IPS DF 4.7 (cell line): ENCODE measurements around the gene TMEM26.
"Not testable (repeated sequence)": the region's sequence is repeated elsewhere in the genome, so short reads cannot be mapped to it uniquely, and the experiment has no call there.

Source experiments
- DNase-seq: peaks from one replicate; pipeline ENCODE4 v3.0.0-alpha.2; 2013; ENCODE audit warnings: low spot score; ENCODE audit errors: extremely low read depth

Gene TMEM26

DNA sequence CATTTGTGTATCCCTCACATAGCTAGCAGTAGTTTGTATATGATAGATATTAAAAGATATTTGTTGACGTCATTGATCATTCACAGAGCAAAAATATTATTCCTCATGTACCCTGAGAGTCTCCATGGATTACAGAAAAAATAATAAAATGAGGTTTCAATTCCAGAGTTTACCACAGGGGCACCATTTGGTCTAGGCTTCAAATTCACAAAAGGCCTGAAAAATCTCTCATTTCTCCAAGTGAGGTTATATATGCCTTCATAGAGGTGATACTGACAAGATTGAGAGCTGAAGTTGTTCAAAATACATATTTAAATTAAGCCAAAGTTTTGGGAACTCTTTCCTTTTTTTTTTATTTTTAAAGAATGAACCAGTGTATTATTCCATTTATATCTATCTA lies 52.7 kb downstream of the TMEM26 start:
- no peak for DNase-seq

DNA sequence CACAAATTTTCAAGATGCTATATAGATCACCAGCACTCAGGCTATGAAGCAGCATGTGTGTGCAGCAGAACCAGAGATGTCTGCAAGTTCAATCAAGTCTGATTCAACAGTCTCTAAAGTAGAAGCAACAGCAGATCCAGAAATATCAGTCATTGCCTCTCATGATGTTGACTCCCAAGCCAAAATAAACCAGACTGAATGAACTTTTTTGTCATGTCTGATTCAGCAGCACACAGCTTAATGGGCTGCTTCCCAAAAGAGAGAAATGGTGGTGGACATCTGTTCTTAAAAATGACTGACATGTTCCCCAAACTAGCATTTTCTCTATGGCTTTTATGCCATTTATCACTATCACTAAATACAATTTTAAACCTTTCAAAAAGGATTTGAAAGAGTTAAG lies 53.8 kb downstream of the TMEM26 start:
- DNase-seq: no peak

DNA sequence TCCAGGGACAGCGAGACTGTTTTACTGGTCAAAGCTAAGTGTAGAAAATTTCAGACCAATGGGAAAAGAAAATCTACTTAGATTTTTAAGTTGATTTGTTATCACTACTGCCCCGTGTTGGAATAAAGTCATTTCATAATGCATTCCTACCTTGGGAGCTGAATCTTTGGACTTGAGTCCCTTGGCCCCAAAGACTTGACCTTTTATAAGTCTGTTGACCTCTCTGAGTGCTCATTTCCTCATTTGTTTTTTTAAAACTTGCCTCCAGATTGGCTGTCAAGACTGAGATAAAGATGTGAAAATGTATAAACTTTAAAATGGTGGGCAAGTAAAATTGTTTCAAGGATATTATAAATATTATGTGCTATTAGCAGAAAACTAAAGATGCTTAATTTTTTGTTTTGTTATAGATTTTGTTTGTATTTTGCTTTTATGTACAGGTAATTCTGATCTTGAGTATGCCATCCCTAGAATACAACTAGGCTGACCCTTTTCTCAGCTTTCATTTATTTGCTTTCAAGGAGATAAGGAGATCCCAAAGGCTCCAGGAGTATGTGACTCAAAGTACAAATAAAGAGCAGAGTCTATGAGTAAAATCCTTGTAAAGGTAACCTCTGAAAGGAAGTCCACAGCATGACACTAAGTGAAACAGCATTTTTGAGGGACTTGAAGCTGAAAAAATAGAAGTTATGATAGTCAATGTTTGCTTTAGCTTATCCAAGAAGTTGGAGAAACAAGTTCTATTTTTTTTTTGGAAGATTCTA lies 54.6 kb downstream of the TMEM26 start:
- no peak for DNase-seq

DNA sequence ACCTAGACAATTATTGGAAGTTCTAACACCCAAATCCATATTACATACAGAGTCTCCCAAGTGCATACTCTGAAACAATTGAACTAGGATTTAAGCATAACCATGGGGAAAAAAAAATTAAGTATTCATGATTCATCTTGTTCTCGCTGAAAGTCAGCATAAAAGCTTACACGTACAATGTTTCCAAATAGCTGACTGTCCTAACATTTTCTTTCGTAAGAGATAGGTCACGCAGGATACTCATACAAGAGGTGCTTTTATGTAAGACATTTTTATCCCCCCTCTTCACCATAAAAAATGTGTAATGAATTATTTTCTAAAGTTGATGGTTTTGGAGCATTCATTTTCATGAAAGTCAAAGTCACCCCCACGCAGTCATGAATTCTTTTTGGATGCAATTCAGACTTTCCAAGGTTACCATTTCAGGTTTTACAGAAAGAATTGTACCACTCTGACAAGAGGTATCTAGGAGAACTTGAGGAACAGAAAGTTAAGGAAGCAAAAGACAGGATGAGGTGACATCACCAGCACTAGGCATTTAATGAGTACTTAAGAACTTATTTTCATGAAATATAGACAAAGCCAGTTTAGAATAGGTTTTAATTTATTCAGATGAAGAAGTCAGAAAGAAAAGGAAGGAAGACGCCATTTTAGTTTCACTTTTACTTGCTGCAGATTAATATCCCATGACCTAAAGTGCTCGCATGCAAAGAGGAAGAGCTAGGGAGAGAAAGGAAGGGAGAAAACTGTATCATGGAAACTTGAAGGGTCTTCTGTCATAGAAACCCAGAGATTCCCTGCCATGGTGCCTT lies 55.8 kb downstream of the TMEM26 start:
- no peak for DNase-seq

DNA sequence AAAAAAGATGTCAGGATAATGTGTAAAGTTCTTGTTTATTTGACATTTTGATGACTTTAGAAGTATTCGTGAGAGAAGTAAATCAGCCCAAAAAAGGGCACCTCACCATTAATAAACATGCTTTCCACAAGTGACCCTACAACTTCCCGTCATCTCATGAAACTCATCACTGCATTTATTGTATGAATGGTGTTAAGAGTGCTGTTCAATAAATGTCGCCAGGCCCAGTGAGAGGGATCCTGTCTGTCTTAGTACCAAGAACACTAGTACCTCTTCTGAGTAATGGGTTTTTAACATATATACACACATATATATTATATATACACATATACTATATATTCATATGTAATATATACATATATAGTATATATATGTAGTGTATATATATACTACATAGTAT lies 61.9 kb downstream of the TMEM26 start:
- DNase-seq: no peak

DNA sequence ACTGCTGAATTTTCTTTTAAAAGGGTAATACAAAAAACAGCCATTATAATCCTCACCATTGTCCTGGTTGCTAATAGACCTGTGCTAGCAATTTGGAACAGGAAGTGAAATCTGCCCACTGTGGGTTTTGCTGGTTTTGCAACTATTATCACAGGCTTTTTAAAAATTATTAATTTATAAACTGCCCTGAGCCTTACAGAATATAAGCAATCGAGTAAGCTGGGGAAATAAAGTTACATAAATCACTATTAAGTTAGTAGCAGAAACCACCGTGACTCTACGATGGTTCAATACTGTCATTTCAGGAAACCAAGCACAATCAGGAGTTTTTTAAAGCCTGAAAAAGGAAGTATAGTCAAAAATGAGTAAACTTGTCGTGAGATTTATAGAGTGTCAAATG lies 62.3 kb downstream of the TMEM26 start:
- no peak for DNase-seq

DNA sequence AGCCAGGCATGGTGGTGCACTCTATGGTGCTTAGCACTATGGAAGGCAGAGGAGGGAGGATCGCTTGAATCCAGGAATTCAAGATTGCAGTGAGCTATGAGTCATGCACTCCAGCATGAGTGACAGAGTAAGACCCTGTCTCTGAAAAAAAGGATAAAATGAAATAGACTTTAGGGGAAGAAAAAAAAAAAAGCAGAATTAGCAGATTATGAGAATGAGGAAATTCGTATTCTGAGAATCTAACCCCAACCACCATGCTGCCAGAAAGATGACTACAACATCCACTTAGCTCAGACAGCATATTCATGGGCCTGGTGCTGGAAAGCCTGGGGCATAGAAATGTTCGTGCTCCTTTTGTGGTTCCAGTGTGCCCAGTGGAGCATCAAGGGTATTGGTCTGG lies 63.3 kb downstream of the TMEM26 start:
- no peak for DNase-seq

DNA sequence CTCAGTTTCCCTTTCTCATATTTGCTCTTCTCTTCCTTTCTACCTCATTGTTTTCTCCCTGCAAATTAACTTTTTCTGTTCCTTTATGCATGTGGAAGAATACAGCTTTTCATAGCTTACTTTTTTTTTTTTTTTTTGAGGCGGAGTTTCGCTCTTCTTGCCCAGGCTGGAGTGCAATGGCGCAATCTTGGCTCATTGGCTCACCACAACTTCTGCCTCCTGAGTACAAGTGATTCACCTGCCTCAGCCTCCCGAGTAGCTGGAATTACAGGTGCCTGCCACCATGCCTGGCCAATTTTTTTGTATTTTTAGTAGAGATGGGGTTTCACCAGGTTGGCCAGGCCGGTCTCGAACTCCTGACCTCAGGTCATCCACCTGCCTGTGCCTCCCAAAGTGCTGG lies 64.2 kb downstream of the TMEM26 start:
- not testable (repeated sequence) for DNase-seq

DNA sequence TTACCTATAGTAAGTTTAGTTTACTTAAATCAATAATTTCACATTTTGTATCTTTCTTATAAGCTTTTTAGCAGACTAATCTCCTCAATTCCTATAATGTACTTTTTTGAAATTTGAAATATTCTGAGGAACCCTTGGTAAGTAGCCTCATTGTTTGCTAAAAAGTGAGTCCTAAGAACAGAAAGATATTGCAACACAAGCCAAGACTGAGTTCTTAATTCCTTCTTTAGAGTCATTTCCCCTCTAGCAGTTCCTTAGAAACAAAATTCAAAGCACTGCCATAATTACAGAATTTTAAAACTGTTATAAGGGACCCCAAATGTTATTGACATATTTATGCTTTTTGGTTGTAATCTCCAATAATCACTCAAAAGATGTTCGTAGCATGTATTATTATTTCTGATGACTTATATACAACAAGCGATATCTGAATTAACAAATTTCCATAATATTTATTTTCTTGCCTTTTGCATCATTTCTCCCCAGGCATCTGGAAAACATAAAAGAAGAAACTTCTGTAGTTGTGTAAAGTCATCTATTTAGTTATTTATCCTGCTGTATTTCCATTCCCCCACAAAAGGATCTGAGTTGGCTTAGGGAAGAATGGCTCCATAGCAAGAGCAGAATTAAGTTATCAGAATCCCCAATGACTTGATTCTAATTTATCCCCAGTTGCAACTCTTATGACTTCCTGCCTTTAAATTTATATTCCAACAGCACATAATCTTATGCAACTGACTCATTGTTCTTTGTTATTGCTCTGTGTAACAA lies 67.8 kb downstream of the TMEM26 start:
- DNase-seq: no peak

DNA sequence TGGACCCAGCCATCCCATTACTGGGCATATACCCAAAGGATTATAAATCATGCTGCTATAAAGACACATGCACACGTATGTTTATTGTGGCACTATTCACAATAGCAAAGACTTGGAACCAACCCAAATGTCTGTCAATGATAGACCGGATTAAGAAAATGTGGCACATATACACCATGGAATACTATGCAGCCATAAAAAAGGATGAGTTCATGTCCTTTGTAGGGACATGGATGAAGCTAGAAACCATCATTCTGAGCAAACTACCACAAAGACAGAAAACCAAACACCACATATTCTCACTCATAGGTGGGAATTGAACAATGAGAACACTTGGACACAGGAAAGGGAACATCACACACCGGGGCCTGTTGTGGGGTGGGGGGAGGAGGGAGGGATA lies 72.0 kb downstream of the TMEM26 start:
- not testable (repeated sequence) for DNase-seq

DNA sequence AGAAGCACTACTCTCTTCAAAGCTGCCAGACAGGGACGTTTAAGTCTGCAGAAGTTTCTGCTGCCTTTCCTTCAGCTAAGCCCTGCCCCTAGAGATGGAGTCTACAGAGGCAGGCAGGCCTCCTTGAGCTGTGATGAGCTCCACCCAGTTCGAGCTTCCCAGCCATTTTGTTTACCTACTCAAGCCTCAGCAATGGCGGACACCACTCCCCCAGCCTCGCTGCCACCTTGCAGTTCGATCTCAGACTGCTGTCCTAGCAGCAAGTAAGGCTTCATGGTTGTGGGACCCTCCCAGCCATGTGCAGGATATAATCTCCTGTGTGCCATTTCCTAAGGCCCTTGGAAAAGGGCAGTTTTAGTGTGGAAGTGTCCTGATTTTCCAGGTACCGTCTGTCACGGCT lies 74.3 kb downstream of the TMEM26 start:
- no peak for DNase-seq

DNA sequence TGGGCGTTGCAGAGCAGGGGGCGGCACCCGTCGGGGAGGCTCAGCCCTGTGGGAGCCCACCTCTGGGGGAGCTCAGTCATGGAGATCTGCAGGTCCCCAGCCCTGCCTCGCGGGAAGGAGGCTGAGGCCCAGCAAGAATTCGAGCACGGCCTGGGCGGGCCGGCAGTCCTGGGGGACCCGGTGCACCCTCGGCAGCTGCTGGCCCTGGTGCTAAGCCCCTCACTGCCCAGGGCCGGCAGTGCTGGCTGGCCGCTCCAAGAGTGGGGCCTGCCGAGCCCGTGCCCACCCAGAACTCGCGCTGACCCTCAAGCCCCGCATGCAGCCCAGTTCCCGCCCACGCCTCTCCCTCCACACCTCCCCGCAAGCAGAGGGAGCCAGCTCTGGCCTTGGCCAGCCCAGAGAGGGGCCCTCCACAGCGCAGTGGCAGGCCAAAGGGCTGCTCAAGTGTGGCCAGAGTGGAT lies 76.2 kb downstream of the TMEM26 start:
- DNase-seq: no peak

DNA sequence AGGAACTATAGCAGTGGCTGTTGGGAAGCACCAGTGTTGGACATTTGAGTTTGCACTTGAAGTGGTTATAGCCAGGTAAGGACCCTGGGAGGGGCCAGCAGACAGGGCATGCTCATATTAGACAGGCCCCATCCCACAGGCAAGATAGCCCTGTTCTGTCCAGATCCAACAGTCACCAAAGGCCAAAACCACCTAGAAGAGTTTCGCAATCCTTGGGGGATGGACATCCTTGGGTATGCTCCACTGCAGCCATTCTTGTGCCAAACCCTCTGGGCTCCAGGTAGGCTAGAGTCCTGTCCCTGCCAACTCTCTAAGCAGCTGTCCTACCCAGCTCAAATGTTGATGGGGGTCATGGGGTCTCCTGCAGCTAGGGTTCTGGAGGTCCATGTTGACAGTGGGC lies 76.8 kb downstream of the TMEM26 start:
- DNase-seq: no peak

DNA sequence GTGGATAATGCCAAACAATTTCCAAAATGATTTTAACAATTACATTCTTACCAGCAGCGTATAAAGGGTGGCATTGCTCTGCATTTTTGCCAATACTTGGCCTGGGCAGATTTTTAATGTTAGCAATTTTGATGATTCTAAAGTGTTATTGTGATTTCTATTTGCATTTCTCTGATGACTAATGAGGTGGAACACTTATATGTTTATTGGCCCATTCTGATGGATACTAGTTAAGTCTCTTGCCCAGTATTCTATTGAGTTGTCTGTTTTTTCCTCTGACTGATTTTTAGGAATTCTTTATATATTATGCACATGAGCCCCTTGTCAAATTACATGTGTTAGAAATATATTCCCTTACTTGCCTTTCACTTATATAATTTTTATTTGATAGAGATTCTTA lies 86.8 kb downstream of the TMEM26 start:
- DNase-seq: no peak

DNA sequence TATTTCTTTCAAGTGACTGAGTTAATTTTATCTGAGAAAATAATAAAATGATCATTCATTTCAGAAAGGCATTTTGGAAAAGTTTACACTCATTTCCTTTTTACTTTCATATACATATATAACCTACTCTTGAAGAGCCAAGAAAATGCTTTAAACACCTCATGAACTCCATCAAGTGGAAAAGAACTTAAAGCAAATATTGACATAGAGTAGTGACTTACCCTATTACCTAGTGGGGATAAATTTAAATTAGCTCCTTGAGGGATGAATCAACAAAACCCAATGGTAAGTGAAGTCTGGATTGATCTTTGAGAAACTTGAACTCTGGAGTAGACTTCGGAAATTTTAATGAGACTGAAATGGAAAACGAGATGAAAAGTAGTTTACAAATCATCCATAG lies 88.6 kb downstream of the TMEM26 start:
- DNase-seq: no peak

DNA sequence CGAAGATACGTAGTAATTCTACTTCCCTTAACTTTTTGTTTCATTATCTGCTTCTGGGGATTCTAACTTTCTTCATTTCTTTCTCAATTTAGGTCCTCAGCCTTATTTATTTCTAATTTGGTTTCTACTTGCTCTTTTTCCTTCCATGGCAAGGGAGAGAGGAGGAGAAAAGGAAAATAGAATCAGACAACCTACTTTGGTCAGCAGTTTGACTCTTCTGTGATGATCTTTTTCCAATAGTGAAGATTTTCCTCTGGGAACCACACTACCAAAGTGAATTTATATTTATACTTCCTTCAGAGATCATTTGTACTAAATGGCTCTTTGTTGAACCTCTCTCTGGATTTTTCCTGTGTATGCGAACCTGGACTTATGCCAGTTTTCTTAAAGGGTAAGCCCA lies 90.2 kb downstream of the TMEM26 start:
- DNase-seq: no peak

DNA sequence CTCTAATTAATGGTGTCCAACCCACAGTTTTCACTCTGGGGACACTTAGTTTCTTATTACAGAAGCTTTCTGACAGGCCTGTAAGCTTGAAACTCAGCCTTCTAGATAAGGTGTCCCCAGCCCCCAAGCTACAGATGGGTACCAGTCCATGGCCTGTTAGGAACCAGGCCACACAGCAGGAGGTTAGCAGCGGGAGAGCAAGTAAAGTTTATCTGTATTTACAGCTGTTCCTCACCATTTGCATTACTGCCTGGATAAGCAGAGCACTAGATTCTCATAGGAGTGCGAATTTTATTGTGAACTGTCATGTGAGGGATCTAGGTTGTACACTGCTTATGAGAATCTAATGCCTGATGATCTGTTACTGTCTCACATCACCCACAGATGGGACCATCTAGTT lies 93.7 kb downstream of the TMEM26 start:
- DNase-seq: no peak

DNA sequence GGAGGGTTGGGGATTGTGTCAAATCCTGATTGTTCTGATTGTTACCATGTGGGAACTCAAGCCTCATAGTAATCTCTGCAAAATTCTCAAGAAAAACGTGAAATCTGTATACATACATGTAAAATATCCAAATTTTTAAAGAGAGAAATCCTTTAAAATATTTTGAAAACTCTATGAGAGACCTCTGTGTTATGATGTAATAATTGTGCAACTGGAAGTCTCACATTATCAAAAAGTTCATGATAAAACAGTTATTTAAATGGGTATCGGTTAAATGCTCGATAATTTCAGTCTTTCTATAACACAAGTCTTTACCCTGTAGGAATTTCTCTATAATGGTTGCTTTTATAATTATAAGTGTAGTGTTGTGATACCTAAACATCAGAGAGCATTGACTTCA lies 95.5 kb downstream of the TMEM26 start:
- no peak for DNase-seq
